Astrocyte (in vitro differentiated cells and primary cell): ENCODE data around the gene RASA2.

Source experiments
- EZH2 ChIP-seq: IDR thresholded peaks from 2 replicates; pipeline ENCODE4 v1.6.1; 2012; ENCODE audit warnings: mild to moderate bottlenecking, low read length, inconsistent platforms; ENCODE audit not compliant: insufficient read depth
- TF ChIP-seq, protein P1 (sequence below): IDR thresholded peaks from 2 replicates; pipeline ENCODE4 v1.5.1; 2011; ENCODE audit warnings: low read depth, mild to moderate bottlenecking, inconsistent platforms, low read length, moderate library complexity; ENCODE audit not compliant: insufficient read depth

DNA sequence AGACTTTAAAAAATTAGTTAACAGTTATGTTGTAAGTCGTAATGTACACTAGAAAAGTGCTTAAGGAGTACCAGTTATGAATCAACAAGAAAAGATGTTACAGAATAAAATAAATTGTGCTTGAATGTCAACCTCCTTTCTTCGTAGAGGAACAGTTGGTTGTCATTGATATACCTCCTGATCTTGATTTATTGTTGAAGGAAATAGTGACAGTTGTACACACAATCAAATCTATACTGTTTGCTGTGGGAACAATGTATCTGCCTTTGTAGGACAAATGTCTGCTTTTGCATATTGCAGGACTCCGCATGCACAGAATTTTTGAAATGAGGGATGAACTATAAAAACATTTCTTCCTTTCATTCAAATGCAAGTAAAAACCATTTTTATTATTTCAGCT, 19.2 kb downstream of the RASA2 start:
- TF ChIP-seq, protein P1, sequence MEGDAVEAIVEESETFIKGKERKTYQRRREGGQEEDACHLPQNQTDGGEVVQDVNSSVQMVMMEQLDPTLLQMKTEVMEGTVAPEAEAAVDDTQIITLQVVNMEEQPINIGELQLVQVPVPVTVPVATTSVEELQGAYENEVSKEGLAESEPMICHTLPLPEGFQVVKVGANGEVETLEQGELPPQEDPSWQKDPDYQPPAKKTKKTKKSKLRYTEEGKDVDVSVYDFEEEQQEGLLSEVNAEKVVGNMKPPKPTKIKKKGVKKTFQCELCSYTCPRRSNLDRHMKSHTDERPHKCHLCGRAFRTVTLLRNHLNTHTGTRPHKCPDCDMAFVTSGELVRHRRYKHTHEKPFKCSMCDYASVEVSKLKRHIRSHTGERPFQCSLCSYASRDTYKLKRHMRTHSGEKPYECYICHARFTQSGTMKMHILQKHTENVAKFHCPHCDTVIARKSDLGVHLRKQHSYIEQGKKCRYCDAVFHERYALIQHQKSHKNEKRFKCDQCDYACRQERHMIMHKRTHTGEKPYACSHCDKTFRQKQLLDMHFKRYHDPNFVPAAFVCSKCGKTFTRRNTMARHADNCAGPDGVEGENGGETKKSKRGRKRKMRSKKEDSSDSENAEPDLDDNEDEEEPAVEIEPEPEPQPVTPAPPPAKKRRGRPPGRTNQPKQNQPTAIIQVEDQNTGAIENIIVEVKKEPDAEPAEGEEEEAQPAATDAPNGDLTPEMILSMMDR, result no peak
- no peak for TF ChIP-seq EZH2
